Liver (tissue), 9 donors: Measurements from ENCODE around the gene PSMD5. TPM values are rescaled to one million over a fixed set of nuclear protein-coding genes. Genes with fewer than 3 reads are reported as not detected.

Experiments used
- DNase-seq: peaks from one replicate; pipeline ENCODE4 v3.0.0-alpha.2; 2017; ENCODE audit warnings: low spot score
- H3K27ac ChIP-seq, 2 donors: one replicate each; pipeline ENCODE4 v1.7.0; 2013; ENCODE audit warnings: inconsistent platforms in 2 of 2, low read length in 2 of 2, control low read depth in 1 of 2, low read depth in 1 of 2, mild to moderate bottlenecking in 1 of 2
- H3K27me3 ChIP-seq, 4 donors: one replicate each; pipeline versions ENCODE4 v1.6.1 to v1.7.0; 2013; ENCODE audit warnings: low read length in 3 of 4, inconsistent platforms in 1 of 4, mild to moderate bottlenecking in 1 of 4, moderate library complexity in 1 of 4; ENCODE audit not compliant: control insufficient read depth in 4 of 4, insufficient read depth in 4 of 4
- H3K36me3 ChIP-seq, 4 donors: one replicate each; pipeline versions ENCODE4 v1.6.1 to v1.7.0; 2013; ENCODE audit warnings: low read length in 3 of 4, mild to moderate bottlenecking in 3 of 4, low read depth in 1 of 4, moderate library complexity in 1 of 4; ENCODE audit not compliant: control insufficient read depth in 4 of 4, insufficient read depth in 3 of 4
- H3K4me1 ChIP-seq, 4 donors: one replicate each; pipeline versions ENCODE4 v1.6.1 to v1.7.0; 2013; ENCODE audit warnings: low read length in 3 of 4, mild to moderate bottlenecking in 3 of 4, moderate library complexity in 1 of 4; ENCODE audit not compliant: control insufficient read depth in 4 of 4, insufficient read depth in 4 of 4
- H3K4me3 ChIP-seq, 3 donors: one replicate each; pipeline versions ENCODE4 v1.6.1 to v1.7.0; 2013; ENCODE audit warnings: low read length in 3 of 3, control low read depth in 1 of 3, low read depth in 1 of 3, mild to moderate bottlenecking in 1 of 3
- H3K9ac ChIP-seq, 2 donors: one replicate each; pipeline ENCODE4 v1.7.0; 2013; ENCODE audit warnings: low read length in 2 of 2, mild to moderate bottlenecking in 2 of 2, moderate library complexity in 2 of 2, control low read depth in 1 of 2, low read depth in 1 of 2
- H3K9me3 ChIP-seq, 4 donors: one replicate each; pipeline versions ENCODE4 v1.6.1 to v1.7.0; 2013; ENCODE audit warnings: low read length in 3 of 4; ENCODE audit not compliant: control insufficient read depth in 4 of 4
- ATF3 ChIP-seq: IDR thresholded peaks from 2 replicates; pipeline ENCODE4 v1.6.1; 2016; ENCODE audit warnings: antibody characterized with exemption
- CTCF ChIP-seq: fragments of 150-350 bp; IDR thresholded peaks from 2 replicates; pipeline ENCODE4 v1.5.1; 2017; ENCODE audit warnings: improper control_type of control experiment, low read depth, low read length; ENCODE audit not compliant: missing input control
- EGR1 ChIP-seq, 2 donors: IDR thresholded peaks; 2 replicates each; pipeline ENCODE4 v1.6.1; 2016 to 2018; ENCODE audit warnings: antibody characterized with exemption in 2 of 2, low read depth in 2 of 2
- FOXA1 ChIP-seq: IDR thresholded peaks from 2 replicates; pipeline ENCODE4 v1.6.1; 2016; ENCODE audit warnings: antibody characterized with exemption
- FOXA2 ChIP-seq: IDR thresholded peaks from 2 replicates; pipeline ENCODE4 v1.6.1; 2016; ENCODE audit warnings: antibody characterized with exemption
- GABPA ChIP-seq, 2 donors: IDR thresholded peaks in 1 of 2; conservative IDR thresholded peaks in 1 of 2; 2 replicates each; pipeline ENCODE4 v1.6.1; 2016; ENCODE audit warnings: antibody characterized with exemption in 2 of 2, mild to moderate bottlenecking in 1 of 2, moderate library complexity in 1 of 2
- HNF4A ChIP-seq, 2 donors: conservative IDR thresholded peaks; 2 replicates each; pipeline ENCODE4 v1.6.1; 2016; ENCODE audit warnings: antibody characterized with exemption in 2 of 2, mild to moderate bottlenecking in 2 of 2
- HNF4G ChIP-seq: IDR thresholded peaks from 2 replicates; pipeline ENCODE4 v1.6.1; 2016; ENCODE audit warnings: antibody characterized with exemption
- JUND ChIP-seq, 2 donors: IDR thresholded peaks; 2 replicates each; pipeline ENCODE4 v1.6.1; 2016; ENCODE audit warnings: antibody characterized with exemption in 2 of 2
- MAX ChIP-seq: IDR thresholded peaks from 2 replicates; pipeline ENCODE4 v1.6.1; 2016; ENCODE audit warnings: antibody characterized with exemption
- NR2F2 ChIP-seq: IDR thresholded peaks from 2 replicates; pipeline ENCODE4 v1.6.1; 2016; ENCODE audit warnings: antibody characterized with exemption
- RAD21 ChIP-seq, 2 donors: IDR thresholded peaks; 2 replicates each; pipeline ENCODE4 v1.6.1; 2016; ENCODE audit warnings: antibody characterized with exemption in 2 of 2, mild to moderate bottlenecking in 2 of 2
- RXRA ChIP-seq, 2 donors: IDR thresholded peaks; 2 replicates each; pipeline ENCODE4 v1.6.1; 2017 to 2018; ENCODE audit warnings: antibody characterized with exemption in 2 of 2, mild to moderate bottlenecking in 1 of 2
- SP1 ChIP-seq: IDR thresholded peaks from 2 replicates; pipeline ENCODE4 v1.6.1; 2018; ENCODE audit warnings: antibody characterized with exemption, mild to moderate bottlenecking
- TAF1 ChIP-seq: conservative IDR thresholded peaks from 2 replicates; pipeline ENCODE4 v1.6.1; 2016; ENCODE audit warnings: antibody characterized with exemption, mild to moderate bottlenecking
- YY1 ChIP-seq: IDR thresholded peaks from 2 replicates; pipeline ENCODE4 v1.6.1; 2016; ENCODE audit warnings: antibody characterized with exemption, mild to moderate bottlenecking
- ZBTB33 ChIP-seq: IDR thresholded peaks from 2 replicates; pipeline ENCODE4 v1.6.1; 2016; ENCODE audit warnings: antibody characterized with exemption
- WGBS: extraction: QIAGEN DNeasy Blood & Tissue Kit; methylation state at CpG from one replicate; pipeline ENCODE4 v1.1.7; 2013; 5-methylcytosine and 5-hydroxymethylcytosine counted together
- polyA plus RNA-seq, 2 donors: library from polyadenylated mRNA; stranded (reverse) in 1 of 2; unstranded in 1 of 2; fragments of 200-250 nt in 1 of 2; fragments of >200 nt in 1 of 2; fragmentation: Nextera tagmentation in 1 of 2; extraction: Ambion mirVana in 1 of 2; gene quantifications; one replicate each; pipeline versions ENCODE4 v1.2.1 to v1.2.3, GENCODE V29; 2013 to 2015
- total RNA-seq, 2 donors: library from RNA; depleted of rRNA; stranded (reverse); fragments of >200 nt; gene quantifications; one replicate each; pipeline ENCODE4 v1.2.3, GENCODE V29; 2014
- donor health status: healthy.
- donor health status: healthy.
- donor health status: healthy.
- donor health status: healthy.
- donor health status: healthy.

PSMD5 gene
- total and polyA plus RNA-seq, 4 donors = 10.9 to 19.1 (median 16.0) TPM

GRCh38 chr9:120860083-120860482 is 17.4 kb upstream of the PSMD5 start:
- TF ChIP-seq YY1 (no peak), RXRA (IDR thresholded peaks at IDR 0.05) (no peak), RAD21 (IDR thresholded peaks at IDR 0.05) (no peak), HNF4A (conservative IDR thresholded peaks at IDR 0.05) (no peak), FOXA1 (no peak), EGR1 (IDR thresholded peaks at IDR 0.05; ENCODE audit: low read depth in 2 of 2) (no peak), SP1 (no peak), GABPA (IDR thresholded peaks at IDR 0.05 in 1 of 2, conservative IDR thresholded peaks at IDR 0.05 in 1 of 2) (no peak), HNF4G (no peak)
- H3K27me3 ChIP-seq = no peaks in the 10 kb centered on the region
- H3K27ac ChIP-seq = no peak overlapping the region
- H3K9me3 ChIP-seq = no peaks in the 10 kb centered on the region
- WGBS = 95% methylated on average over 11 of the region's 11 CpGs
- H3K4me3 ChIP-seq = no peak overlapping the region
- H3K4me1 ChIP-seq = peaks cover 0 to 4% (median 0%) of the 10 kb centered on the region in 4 donors
- no peak for DNase-seq
- no peak overlapping the region for H3K9ac ChIP-seq
- peaks cover 0 to 11% (median 2%) of the 10 kb centered on the region in 4 donors for H3K36me3 ChIP-seq

- no peaks in the 10 kb centered on the region for H3K9me3 ChIP-seq
- no peaks in the 10 kb centered on the region for H3K27me3 ChIP-seq
- no peak overlapping the region for H3K27ac ChIP-seq
- H3K9ac ChIP-seq = no peak overlapping the region
- H3K4me1 ChIP-seq = peaks cover 0 to 4% (median 0%) of the 10 kb centered on the region in 4 donors
- WGBS = 88% methylated on average over 6 of the region's 6 CpGs
- peaks cover 0 to 11% (median 2%) of the 10 kb centered on the region in 4 donors for H3K36me3 ChIP-seq
- no peak overlapping the region for H3K4me3 ChIP-seq
- TF ChIP-seq ZBTB33 (no peak), EGR1 (IDR thresholded peaks at IDR 0.05; ENCODE audit: low read depth in 2 of 2) (no peak), CTCF (no peak), JUND (IDR thresholded peaks at IDR 0.05) (no peak), NR2F2 (no peak), FOXA2 (no peak), TAF1 (no peak), HNF4G (no peak), FOXA1 (no peak), RAD21 (IDR thresholded peaks at IDR 0.05) (no peak), ATF3 (no peak)
- DNase-seq = no peak
Observed at GRCh38 chr9:120859361-120859760, 16.6 kb upstream of the PSMD5 start.

GRCh38 chr9:120857902-120858301 is 15.2 kb upstream of the PSMD5 start:
- H3K9me3 ChIP-seq = no peaks in the 10 kb centered on the region
- peaks cover 0 to 4% (median 0%) of the 10 kb centered on the region in 4 donors for H3K4me1 ChIP-seq
- H3K27ac ChIP-seq = no peak overlapping the region
- TF ChIP-seq HNF4G = no peak
- no peak for TF ChIP-seq GABPA (IDR thresholded peaks at IDR 0.05 in 1 of 2, conservative IDR thresholded peaks at IDR 0.05 in 1 of 2)
- TF ChIP-seq MAX = no peak
- TF ChIP-seq HNF4A (conservative IDR thresholded peaks at IDR 0.05) = no peak
- TF ChIP-seq RXRA (IDR thresholded peaks at IDR 0.05) = no peak
- no peak for TF ChIP-seq CTCF
- no peak for TF ChIP-seq NR2F2
- TF ChIP-seq YY1 = no peak
- 93% methylated on average over 11 of the region's 11 CpGs for WGBS
- no peak overlapping the region for H3K9ac ChIP-seq
- peaks cover 0 to 13% (median 3%) of the 10 kb centered on the region in 4 donors for H3K36me3 ChIP-seq
- H3K4me3 ChIP-seq = no peak overlapping the region
- H3K27me3 ChIP-seq = no peaks in the 10 kb centered on the region
- no peak for DNase-seq
